Fibroblast of lung (primary cell): Measurements from ENCODE around the gene CLEC11A. TPM values are rescaled to one million over a fixed set of nuclear protein-coding genes. Genes with fewer than 3 reads are reported as not detected.

ENCODE experiments used
- DNase-seq, 2 donors: peaks; one replicate each; pipeline versions ENCODE4 v3.0.0 to v3.0.0-alpha.2; 2010; ENCODE audit warnings: low read depth in 2 of 2
- H2AFZ ChIP-seq: 2 replicates; pipeline ENCODE4 v1.5.1; 2012; ENCODE audit warnings: low read length, control low read depth, inconsistent platforms
- H3K27ac ChIP-seq: 2 replicates; pipeline ENCODE4 v1.5.1; 2011; ENCODE audit warnings: low read length, control low read depth; ENCODE audit not compliant: insufficient read depth
- H3K27me3 ChIP-seq: 2 replicates; pipeline ENCODE4 v1.5.1; 2011; ENCODE audit warnings: mild to moderate bottlenecking, low read length; ENCODE audit not compliant: control insufficient read depth, insufficient read depth
- H3K36me3 ChIP-seq: 2 replicates; pipeline ENCODE4 v1.5.1; 2011; ENCODE audit warnings: low read length; ENCODE audit not compliant: control insufficient read depth, insufficient read depth
- H3K4me1 ChIP-seq: 2 replicates; pipeline ENCODE4 v1.5.1; 2011; ENCODE audit warnings: low read length; ENCODE audit not compliant: control insufficient read depth, insufficient read depth; ENCODE audit errors: extremely low read depth
- H3K4me2 ChIP-seq: 2 replicates; pipeline ENCODE4 v1.5.1; 2011; ENCODE audit warnings: low read length, control low read depth; ENCODE audit not compliant: insufficient read depth; ENCODE audit errors: extremely low read depth
- H3K4me3 ChIP-seq, 4 experiments: fragments of 200-600 bp in 1 of 4; sonication (generic) in 1 of 4; replicated peaks in 1 of 4; 2 replicates each; pipeline ENCODE4 v1.5.1; 2011 to 2016; ENCODE audit warnings: low read length in 4 of 4, low read depth in 3 of 4, mild to moderate bottlenecking in 3 of 4, control low read depth in 2 of 4, inconsistent platforms in 1 of 4, mixed read lengths in 1 of 4; ENCODE audit not compliant: insufficient read depth in 1 of 4; ENCODE audit errors: control extremely low read depth in 1 of 4
- H3K79me2 ChIP-seq: 2 replicates; pipeline ENCODE4 v1.5.1; 2012; ENCODE audit warnings: mild to moderate bottlenecking, low read length, inconsistent platforms; ENCODE audit not compliant: control insufficient read depth, insufficient read depth
- H3K9ac ChIP-seq: 2 replicates; pipeline ENCODE4 v1.5.1; 2011; ENCODE audit warnings: mild to moderate bottlenecking, low read length, control low read depth; ENCODE audit not compliant: insufficient read depth
- H3K9me3 ChIP-seq: 2 replicates; pipeline ENCODE4 v1.5.1; 2012; ENCODE audit warnings: low read depth, low read length; ENCODE audit not compliant: control insufficient read depth, insufficient read depth
- H4K20me1 ChIP-seq: 2 replicates; pipeline ENCODE4 v1.5.1; 2011; ENCODE audit warnings: low read length; ENCODE audit not compliant: control insufficient read depth, insufficient read depth; ENCODE audit errors: extremely low read depth
- EZH2 ChIP-seq: IDR thresholded peaks from 2 replicates; pipeline ENCODE4 v1.5.1; 2012; ENCODE audit warnings: low read length, control low read depth, mild to moderate bottlenecking; ENCODE audit errors: missing control alignments
- polyA plus RNA-seq, 2 donors: library from polyadenylated mRNA; depleted of rRNA in 1 of 2; stranded (reverse) in 1 of 2; unstranded in 1 of 2; fragments of >200 nt; gene quantifications; 2 replicates each; pipeline ENCODE4 v1.2.1, GENCODE V29; 2011 to 2012; ENCODE audit warnings: missing spikeins in 1 of 2
- total RNA-seq: library from RNA; depleted of rRNA; stranded (reverse); fragments of >200 nt; gene quantifications from 2 replicates; pipeline ENCODE4 v1.2.1, GENCODE V29; 2014
- TF ChIP-seq, protein P1 (sequence below), 2 donors: IDR thresholded peaks in 1 of 2; conservative IDR thresholded peaks in 1 of 2; 1 replicate in 1 of 2; 2 replicates in 1 of 2; pipeline ENCODE4 v1.5.1; 2011 to 2012; ENCODE audit warnings: low read length in 2 of 2, control low read depth in 1 of 2, inconsistent platforms in 1 of 2, low read depth in 1 of 2, mild to moderate bottlenecking in 1 of 2

The CLEC11A gene
- total and polyA plus RNA-seq, 2 donors (not counting 1 experiment from before 2014, with no cell fraction given): 22.5 to 69.4 TPM

DNA sequence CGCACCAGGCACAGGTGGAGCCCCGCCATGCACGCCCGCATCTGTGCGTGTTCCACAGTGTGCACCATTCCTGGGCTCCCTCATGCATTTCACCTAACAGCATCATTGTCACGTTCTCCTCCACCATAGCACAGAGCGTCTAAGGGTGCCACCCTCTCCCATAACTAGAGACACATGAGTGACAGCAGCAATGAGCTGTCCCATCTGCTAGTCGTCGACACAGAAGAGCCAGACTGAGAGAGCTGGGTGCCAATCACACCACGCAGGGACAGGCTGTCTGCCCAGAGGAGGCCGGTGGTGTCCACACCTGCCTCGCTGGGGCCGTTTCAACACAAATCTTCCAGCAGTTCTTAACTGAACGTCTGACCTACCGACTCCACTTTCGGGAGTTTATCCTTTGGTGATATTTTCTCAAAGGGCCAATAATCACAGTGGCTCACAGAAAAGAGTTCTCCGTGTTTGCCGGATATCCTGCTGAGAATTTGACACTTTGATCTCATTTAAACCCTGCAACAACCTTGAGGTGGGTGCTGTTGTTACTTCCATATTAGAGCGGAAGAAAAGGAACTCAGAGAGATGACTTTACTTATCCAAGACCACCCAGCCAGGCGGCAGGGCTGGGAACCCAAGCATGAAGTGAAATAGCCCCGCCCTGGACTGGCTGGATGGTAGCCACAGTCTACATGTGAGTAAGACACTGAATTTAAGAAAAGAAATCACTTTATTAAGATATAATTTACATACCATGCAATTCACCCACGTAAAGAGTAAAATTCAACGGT, 16.2 kb downstream of the CLEC11A start:
- no peaks in the 10 kb centered on the region for H3K9me3 ChIP-seq
- no peaks in the 10 kb centered on the region for H4K20me1 ChIP-seq
- H3K27ac ChIP-seq: no peak overlapping the region
- no peaks in the 10 kb centered on the region for H3K79me2 ChIP-seq
- H3K4me1 ChIP-seq: no peaks in the 10 kb centered on the region
- TF ChIP-seq, protein P1, sequence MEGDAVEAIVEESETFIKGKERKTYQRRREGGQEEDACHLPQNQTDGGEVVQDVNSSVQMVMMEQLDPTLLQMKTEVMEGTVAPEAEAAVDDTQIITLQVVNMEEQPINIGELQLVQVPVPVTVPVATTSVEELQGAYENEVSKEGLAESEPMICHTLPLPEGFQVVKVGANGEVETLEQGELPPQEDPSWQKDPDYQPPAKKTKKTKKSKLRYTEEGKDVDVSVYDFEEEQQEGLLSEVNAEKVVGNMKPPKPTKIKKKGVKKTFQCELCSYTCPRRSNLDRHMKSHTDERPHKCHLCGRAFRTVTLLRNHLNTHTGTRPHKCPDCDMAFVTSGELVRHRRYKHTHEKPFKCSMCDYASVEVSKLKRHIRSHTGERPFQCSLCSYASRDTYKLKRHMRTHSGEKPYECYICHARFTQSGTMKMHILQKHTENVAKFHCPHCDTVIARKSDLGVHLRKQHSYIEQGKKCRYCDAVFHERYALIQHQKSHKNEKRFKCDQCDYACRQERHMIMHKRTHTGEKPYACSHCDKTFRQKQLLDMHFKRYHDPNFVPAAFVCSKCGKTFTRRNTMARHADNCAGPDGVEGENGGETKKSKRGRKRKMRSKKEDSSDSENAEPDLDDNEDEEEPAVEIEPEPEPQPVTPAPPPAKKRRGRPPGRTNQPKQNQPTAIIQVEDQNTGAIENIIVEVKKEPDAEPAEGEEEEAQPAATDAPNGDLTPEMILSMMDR (conservative IDR thresholded peaks at IDR 0.05 in 1 of 2, IDR thresholded peaks at IDR 0.05 in 1 of 2; ENCODE audit: low read depth in 1 of 2, low read length in 2 of 2): no peak
- no peak for TF ChIP-seq EZH2
- no peak overlapping the region for H3K4me3 ChIP-seq
- H3K27me3 ChIP-seq: no peaks in the 10 kb centered on the region
- no peak overlapping the region for H3K9ac ChIP-seq
- no peak overlapping the region for H3K4me2 ChIP-seq
- no peak overlapping the region for H2AFZ ChIP-seq
- DNase-seq: no peak
- no peaks in the 10 kb centered on the region for H3K36me3 ChIP-seq

- Histone ChIP-seq H4K20me1 (no peaks in the 10 kb centered on the region), H3K79me2 (no peaks in the 10 kb centered on the region), H3K9me3 (no peaks in the 10 kb centered on the region), H3K4me2 (no peak overlapping the region), H3K36me3 (no peaks in the 10 kb centered on the region), H3K4me1 (no peaks in the 10 kb centered on the region), H2AFZ (no peak overlapping the region), H3K27me3 (no peaks in the 10 kb centered on the region), H3K27ac (no peak overlapping the region), H3K4me3 (no peak overlapping the region), H3K9ac (no peak overlapping the region)
- DNase-seq: no peak
- no peak for TF ChIP-seq EZH2
- TF ChIP-seq, protein P1 (conservative IDR thresholded peaks at IDR 0.05 in 1 of 2, IDR thresholded peaks at IDR 0.05 in 1 of 2; ENCODE audit: low read depth in 1 of 2, low read length in 2 of 2): no peak
Observed at GRCh38 chr19:50739914-50740426, 16.8 kb downstream of the CLEC11A start.

DNA sequence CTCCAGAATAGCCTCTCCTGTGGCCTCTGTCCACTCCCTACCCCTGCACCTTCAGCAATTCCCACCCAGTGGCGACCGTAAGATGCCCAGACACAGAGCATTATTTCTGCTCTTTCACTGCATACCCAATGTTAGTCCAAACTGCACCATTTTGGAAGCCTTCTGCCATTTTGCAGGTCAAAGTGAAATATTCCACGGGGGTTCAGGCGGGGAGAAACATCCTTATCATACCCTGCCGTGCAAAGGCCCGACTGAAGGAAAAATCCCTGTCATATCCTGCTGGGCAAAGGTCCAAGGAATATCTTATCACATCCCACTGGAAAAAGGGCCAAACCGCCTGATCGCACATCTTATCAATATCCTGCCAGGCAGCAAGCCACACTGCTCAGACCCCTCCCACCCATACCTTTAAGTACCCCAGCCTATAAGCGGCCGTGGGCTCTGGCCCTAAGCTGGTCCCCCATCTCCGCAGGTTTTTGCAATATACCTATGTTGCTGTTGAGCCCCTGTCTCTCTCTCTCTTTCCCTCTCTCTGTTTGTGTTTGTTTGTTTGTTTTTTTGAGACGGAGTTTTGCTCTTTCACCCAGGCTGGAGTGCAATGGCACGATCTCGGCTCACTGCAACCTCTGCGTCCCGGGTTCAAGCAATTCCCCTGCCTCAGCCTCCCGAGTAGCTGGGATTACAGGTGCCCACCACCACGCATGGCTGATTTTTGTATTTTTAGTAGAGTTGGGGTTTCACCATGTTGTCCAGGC, 18.2 kb downstream of the CLEC11A start:
- no peaks in the 10 kb centered on the region for H3K9me3 ChIP-seq
- no peak overlapping the region for H3K4me2 ChIP-seq
- H3K36me3 ChIP-seq: no peaks in the 10 kb centered on the region
- H3K27ac ChIP-seq: no peak overlapping the region
- no peaks in the 10 kb centered on the region for H4K20me1 ChIP-seq
- no peak overlapping the region for H3K4me3 ChIP-seq
- no peak for DNase-seq
- no peak overlapping the region for H2AFZ ChIP-seq
- H3K79me2 ChIP-seq: no peaks in the 10 kb centered on the region
- TF ChIP-seq, protein P1 (conservative IDR thresholded peaks at IDR 0.05 in 1 of 2, IDR thresholded peaks at IDR 0.05 in 1 of 2; ENCODE audit: low read depth in 1 of 2, low read length in 2 of 2): no peak
- no peak for TF ChIP-seq EZH2
- H3K4me1 ChIP-seq: no peaks in the 10 kb centered on the region
- H3K27me3 ChIP-seq: no peaks in the 10 kb centered on the region
- no peak overlapping the region for H3K9ac ChIP-seq
